SK-N-MC (cell line): ENCODE results near the gene SEMA3C.

Source experiments
- EZH2 ChIP-seq: fragments of 200-600 bp; sonication (generic); IDR thresholded peaks from one replicate; pipeline ENCODE4 v1.6.1; 2017; ENCODE audit warnings: antibody characterized with exemption
- FOXP2 ChIP-seq: optimal IDR thresholded peaks from 2 replicates; pipeline ENCODE3; 2011; ENCODE audit warnings: mild to moderate bottlenecking, moderate library complexity; ENCODE audit not compliant: insufficient read depth; ENCODE audit errors: extremely low read length, control extremely low read depth
- POLR2AphosphoS5 ChIP-seq: IDR thresholded peaks from 2 replicates; pipeline ENCODE4 v1.6.1; 2012; ENCODE audit warnings: mild to moderate bottlenecking, low read depth, low read length, borderline replicate concordance

DNA sequence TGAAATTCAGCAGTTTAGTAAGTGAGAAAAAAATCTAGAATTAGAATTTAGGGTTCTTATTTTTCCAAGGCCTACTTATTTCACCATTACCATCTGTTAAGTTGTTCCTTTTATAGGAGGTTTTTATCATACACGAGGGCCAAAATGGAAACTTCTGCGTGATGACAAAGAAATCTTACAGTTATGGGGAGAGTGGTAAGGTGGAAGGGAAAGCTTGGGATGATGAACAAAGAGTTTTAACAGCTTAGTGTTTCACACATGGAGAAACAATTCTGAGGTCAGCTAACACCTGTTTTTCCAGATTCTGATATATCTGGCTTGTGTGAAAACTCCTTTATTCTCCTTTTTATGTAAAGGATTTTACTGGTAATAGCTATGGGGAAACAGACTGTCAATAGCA lies 49.8 kb upstream of the SEMA3C start:
- TF ChIP-seq EZH2: no peak
- TF ChIP-seq POLR2AphosphoS5: no peak
- TF ChIP-seq FOXP2: no peak
